H1 (cell line): ENCODE results near the gene DIAPH1. TPM values are rescaled to one million over a fixed set of nuclear protein-coding genes. Genes with fewer than 3 reads are reported as not detected.

ENCODE experiments used
- CTCF ChIA-PET: fragments of 300-600 bp; sonication (Branson Sonifier 250); formaldehyde crosslinking; loops from one replicate; lab custom pipeline; 2021; ENCODE audit not compliant: partially characterized antibody; lab: Charles Lee
- POLR2A ChIA-PET: fragments of 300-600 bp; sonication (Branson Sonifier 250); formaldehyde crosslinking; loops from one replicate; lab custom pipeline; 2021; ENCODE audit warnings: inconsistent platforms; ENCODE audit not compliant: partially characterized antibody; lab: Charles Lee
- DNase-seq, 2 experiments: peaks; one replicate each; pipeline versions ENCODE4 v3.0.0 to v3.0.0-alpha.2; 2010 to 2022; ENCODE audit warnings: low spot score in 2 of 2, low read depth in 1 of 2, mixed read lengths in 1 of 2
- FAIRE-seq: peaks from 2 replicates; lab custom pipeline; 2011; peaks lifted over from hg19 to GRCh38; lab: Jason Lieb, UNC
- H2AFZ ChIP-seq: 2 replicates; pipeline ENCODE4 v1.8.1; 2012; ENCODE audit warnings: low read length, inconsistent platforms
- H2AK5ac ChIP-seq: 2 replicates; pipeline ENCODE4 v1.6.1; 2013; ENCODE audit warnings: low read depth, low read length
- H2BK120ac ChIP-seq: replicated peaks from 2 replicates; pipeline ENCODE3; 2013; ENCODE audit warnings: low read depth, low read length, inconsistent platforms
- H2BK12ac ChIP-seq: 2 replicates; pipeline ENCODE4 v1.6.1; 2013; ENCODE audit warnings: low read depth, low read length
- H2BK15ac ChIP-seq: 2 replicates; pipeline ENCODE4 v1.6.1; 2013; ENCODE audit warnings: low read length
- H2BK20ac ChIP-seq: 2 replicates; pipeline ENCODE4 v1.6.1; 2013; ENCODE audit warnings: low read length
- H2BK5ac ChIP-seq: 2 replicates; pipeline ENCODE4 v1.6.1; 2013; ENCODE audit warnings: low read depth, low read length
- H3K14ac ChIP-seq: 2 replicates; pipeline ENCODE4 v1.6.1; 2013; ENCODE audit warnings: inconsistent platforms; ENCODE audit not compliant: insufficient read length
- H3K18ac ChIP-seq: 2 replicates; pipeline ENCODE4 v1.6.1; 2013; ENCODE audit warnings: low read length; ENCODE audit errors: extremely low read depth
- H3K23ac ChIP-seq: 2 replicates; pipeline ENCODE4 v1.6.1; 2013; ENCODE audit warnings: inconsistent platforms; ENCODE audit not compliant: insufficient read length
- H3K23me2 ChIP-seq: 2 replicates; pipeline ENCODE4 v1.6.1; 2013; ENCODE audit warnings: low read depth, low read length
- H3K27ac ChIP-seq: 2 replicates; pipeline ENCODE4 v1.6.1; 2011; ENCODE audit warnings: low read depth, low read length, inconsistent platforms
- H3K27me3 ChIP-seq, 4 experiments: replicated peaks in 1 of 4; 1 replicate in 1 of 4; 2 replicates in 3 of 4; pipeline versions ENCODE4 v1.6.1 to v1.8.1; 2011 to 2013; ENCODE audit warnings: low read length in 3 of 4, mild to moderate bottlenecking in 3 of 4, inconsistent platforms in 2 of 4, mixed read lengths in 2 of 4, moderate library complexity in 1 of 4; ENCODE audit not compliant: control insufficient read depth in 3 of 4, insufficient read depth in 3 of 4; ENCODE audit errors: extremely low read depth in 1 of 4
- H3K36me3 ChIP-seq, 4 experiments: 2 replicates each; pipeline versions ENCODE4 v1.6.1 to v1.8.1; 2011 to 2013; ENCODE audit warnings: mild to moderate bottlenecking in 4 of 4, low read length in 3 of 4, moderate library complexity in 2 of 4, control low read depth in 1 of 4, inconsistent platforms in 1 of 4; ENCODE audit not compliant: insufficient read depth in 4 of 4, control insufficient read depth in 2 of 4
- H3K4ac ChIP-seq: replicated peaks from 2 replicates; pipeline ENCODE3; 2013; ENCODE audit warnings: low read length, low read depth, mixed read lengths, inconsistent platforms; ENCODE audit not compliant: insufficient read length
- H3K4me1 ChIP-seq, 4 experiments: replicated peaks in 1 of 4; 1 replicate in 1 of 4; 2 replicates in 3 of 4; pipeline versions ENCODE4 v1.6.1 to v1.8.1; 2011 to 2013; ENCODE audit warnings: low read length in 3 of 4, inconsistent platforms in 2 of 4, mixed read lengths in 1 of 4; ENCODE audit not compliant: insufficient read depth in 4 of 4, control insufficient read depth in 3 of 4
- H3K4me2 ChIP-seq, 2 experiments: 2 replicates each; pipeline versions ENCODE4 v1.6.1 to v1.8.1; 2011 to 2013; ENCODE audit warnings: low read depth in 2 of 2, low read length in 2 of 2, control low read depth in 1 of 2, inconsistent platforms in 1 of 2, mild to moderate bottlenecking in 1 of 2; ENCODE audit not compliant: insufficient read depth in 1 of 2
- H3K4me3 ChIP-seq, 4 experiments: fragments of 200-600, 300-600 bp in 1 of 4; sonication (generic), shearing (Covaris generic), sonication (Bioruptor Twin) in 1 of 4; 2 replicates each; pipeline versions ENCODE4 v1.5.1 to v1.8.1; 2011 to 2016; ENCODE audit warnings: low read length in 4 of 4, low read depth in 3 of 4, control low read depth in 2 of 4, inconsistent platforms in 2 of 4, mild to moderate bottlenecking in 2 of 4, mixed read lengths in 1 of 4, moderate library complexity in 1 of 4; ENCODE audit not compliant: insufficient read depth in 2 of 4; ENCODE audit errors: extremely low read depth in 1 of 4
- H3K56ac ChIP-seq: replicated peaks from 2 replicates; pipeline ENCODE3; 2013; ENCODE audit warnings: low read depth, mild to moderate bottlenecking, mixed read lengths, low read length, inconsistent platforms; ENCODE audit not compliant: insufficient read length
- H3K79me1 ChIP-seq: 2 replicates; pipeline ENCODE4 v1.6.1; 2013; ENCODE audit warnings: low read depth, low read length, control low read depth
- H3K79me2 ChIP-seq, 2 experiments: 2 replicates each; pipeline versions ENCODE4 v1.6.1 to v1.8.1; 2012 to 2013; ENCODE audit warnings: low read length in 2 of 2, mild to moderate bottlenecking in 2 of 2, inconsistent platforms in 1 of 2; ENCODE audit not compliant: insufficient read depth in 2 of 2, control insufficient read depth in 1 of 2
- H3K9ac ChIP-seq, 4 experiments: replicated peaks in 1 of 4; 1 replicate in 1 of 4; 2 replicates in 3 of 4; pipeline versions ENCODE4 v1.6.1 to v1.8.1; 2011 to 2013; ENCODE audit warnings: low read depth in 3 of 4, low read length in 3 of 4, control low read depth in 2 of 4, mild to moderate bottlenecking in 2 of 4, moderate library complexity in 2 of 4, inconsistent platforms in 1 of 4; ENCODE audit errors: extremely low read depth in 1 of 4
- H3K9me3 ChIP-seq, 2 experiments: 2 replicates each; pipeline versions ENCODE4 v1.6.1 to v1.8.1; 2012 to 2013; ENCODE audit warnings: mild to moderate bottlenecking in 2 of 2, moderate library complexity in 2 of 2, control low read depth in 1 of 2, inconsistent platforms in 1 of 2, low read depth in 1 of 2, low read length in 1 of 2, mixed read lengths in 1 of 2; ENCODE audit not compliant: insufficient read depth in 2 of 2
- H4K20me1 ChIP-seq, 2 experiments: replicated peaks in 1 of 2; 2 replicates each; pipeline versions ENCODE3 to v1.8.1; 2011 to 2013; ENCODE audit warnings: inconsistent platforms in 2 of 2, low read length in 2 of 2, mild to moderate bottlenecking in 1 of 2; ENCODE audit not compliant: insufficient read depth in 2 of 2, control insufficient read depth in 1 of 2
- H4K5ac ChIP-seq: 2 replicates; pipeline ENCODE4 v1.6.1; 2013; ENCODE audit warnings: low read length, low read depth, mixed read lengths, inconsistent platforms; ENCODE audit not compliant: insufficient read length
- H4K8ac ChIP-seq: 2 replicates; pipeline ENCODE4 v1.8.0; 2013; ENCODE audit warnings: mild to moderate bottlenecking, moderate library complexity, low read length, inconsistent platforms; ENCODE audit not compliant: insufficient read depth; ENCODE audit errors: extremely low read depth
- H4K91ac ChIP-seq: replicated peaks from 2 replicates; pipeline ENCODE3; 2013; ENCODE audit warnings: low read length, mixed read lengths, inconsistent platforms; ENCODE audit not compliant: insufficient read length
- CBX5 ChIP-seq: fragments of 300-800, 300-1000 bp; sonication (generic); IDR thresholded peaks from 2 replicates; pipeline ENCODE4 v1.7.1; 2016; ENCODE audit warnings: antibody characterized with exemption, low read length, low read depth
- KDM1A ChIP-seq: fragments of 200-600, 300-600 bp; sonication (generic); IDR thresholded peaks from 2 replicates; pipeline ENCODE4 v1.7.1; 2016; ENCODE audit warnings: mild to moderate bottlenecking, low read length, borderline replicate concordance
- WGBS, 2 experiments: shearing (Covaris generic) in 1 of 2; methylation state at CpG; one replicate each; pipeline versions ENCODE4 v1.1.6 to v1.1.7; 2013 to 2015; ENCODE audit warnings: low lambda C conversion rate in 2 of 2, mixed read lengths in 2 of 2, inconsistent platforms in 1 of 2, low coverage in 1 of 2, missing lambda C conversion rate in 1 of 2; ENCODE audit not compliant: insufficient replicate concordance in 2 of 2, insufficient coverage in 1 of 2, insufficient read length in 1 of 2; ENCODE audit errors: extremely low coverage in 1 of 2, missing lambda C conversion rate in 1 of 2; 5-methylcytosine and 5-hydroxymethylcytosine counted together
- polyA plus RNA-seq, 7 experiments: library from polyadenylated mRNA; depleted of rRNA in 3 of 7; stranded (reverse) in 5 of 7; unstranded in 2 of 7; fragments of >200 nt in 5 of 7; fragments of 200-250 nt in 2 of 7; gene quantifications; 1 replicate in 5 of 7; 2 replicates in 1 of 7; 4 replicates in 1 of 7; pipeline versions ENCODE4 v1.2.1 to v1.2.3, GENCODE V29; 2011 to 2013; ENCODE audit warnings: missing spikeins in 2 of 7, mixed read lengths in 2 of 7
- total RNA-seq: library from RNA; stranded (reverse); fragmentation: NEBNext Ultra II Directional; extraction: Animal tissue kit (Norgen Biotek cat#: 25700); gene quantifications from 2 replicates; pipeline ENCODE4 v1.2.1, GENCODE V29; 2021

Gene DIAPH1
- total and polyA plus RNA-seq, 2 of the 8 experiments (the other 6 are each of a cell fraction or from before 2014, with no cell fraction given), result 61.2 to 114 TPM

DNA sequence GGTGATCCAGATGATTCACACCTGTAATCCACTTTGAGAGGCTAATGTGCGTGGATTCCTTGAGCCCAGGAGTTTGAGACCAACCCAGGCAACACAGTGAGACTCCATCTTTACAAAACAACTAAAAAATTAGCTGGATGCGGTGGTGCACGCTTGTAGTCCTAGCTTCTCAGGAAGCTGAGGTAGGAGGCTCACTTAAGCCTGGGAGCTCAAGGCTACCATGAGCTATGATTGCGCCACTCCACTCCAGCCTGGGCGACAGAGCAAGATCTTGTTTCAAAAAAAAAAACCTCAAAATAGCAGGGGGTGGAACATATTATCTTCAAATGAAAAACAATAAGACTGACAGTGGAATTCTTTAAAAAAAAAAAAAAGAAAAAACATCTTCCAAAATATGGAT is 70.9 kb downstream of the DIAPH1 start:
- Histone ChIP-seq H3K14ac (no peak overlapping the region), H3K4me2 (no peak overlapping the region), H3K56ac (no peak overlapping the region), H4K5ac (no peak overlapping the region), H3K79me1 (no peaks in the 10 kb centered on the region), H3K9ac (no peak overlapping the region), H3K27ac (no peak overlapping the region), H3K4me1 (no peaks in the 10 kb centered on the region), H3K79me2 (no peaks in the 10 kb centered on the region), H3K36me3 (peaks cover 0 to 9% (median 0%) of the 10 kb centered on the region in 4 experiments; a peak in 2 of 8 replicates), H4K20me1 (peaks cover 0 to 1% of the 10 kb centered on the region in 2 experiments), H4K91ac (no peak overlapping the region), H3K23ac (no peak overlapping the region), H2BK5ac (no peak overlapping the region), H3K23me2 (no peaks in the 10 kb centered on the region), H3K27me3 (no peaks in the 10 kb centered on the region), H3K4ac (no peak overlapping the region), H2BK12ac (no peak overlapping the region), H3K18ac (no peak overlapping the region), H2BK20ac (no peak overlapping the region), H2AK5ac (no peak overlapping the region), H2AFZ (no peak overlapping the region), H2BK120ac (no peak overlapping the region), H2BK15ac (no peak overlapping the region), H4K8ac (no peak overlapping the region), H3K9me3 (peaks cover 6 to 7% of the 10 kb centered on the region in 2 experiments; a peak in 3 of 4 replicates), H3K4me3 (no peak overlapping the region)
- DNase-seq, result no peak
- 92% methylated on average over 5 of the region's 5 CpGs; no CpG with 5 or more reads in 1 of the 2 experiments for WGBS, 2 experiments
- no peak for FAIRE-seq
- POLR2A ChIA-PET, result interaction anchor here (0.6 to 0.9 kb wide), 2 partner anchors 10 to 13 kb away, joined by 3 read pairs; no protein-coding TSS in a partner anchor
- TF ChIP-seq KDM1A (no peak), CBX5 (0 out of 2 replicates have a peak, but pooled peaks have one; percentile 71)
- CTCF ChIA-PET, result interaction anchor here (0.6 to 3.8 kb wide), 9 partner anchors 9 to 465 kb away, joined by 3 to 21 read pairs (median 3); partner anchors contain the start of genes PCDHGA2 and PCDHGB1
